ENCODE data around the gene GASK1A.
"Not testable (repeated sequence)": the region's sequence is repeated elsewhere in the genome, so short reads cannot be mapped to it uniquely, and the experiment has no call there.

Gene GASK1A

GRCh38 chr3:43041517-43041916 is 62.4 kb downstream of the GASK1A start:
- DNase-seq (ENCODE audit: low read depth, low spot score): no peak
- ChIA-PET POLR2A (no interaction called here), CTCF (no interaction called here)
- H3K4me3 ChIP-seq (ENCODE audit: low read depth, low read length): no peak overlapping the region
- no peak for TF ChIP-seq CTCF (IDR thresholded peaks at IDR 0.05; ENCODE audit: insufficient read depth, low read length, missing control alignments)

GRCh38 chr3:43043071-43043766 is 64.1 kb downstream of the GASK1A start:
- ChIA-PET CTCF (no interaction called here), POLR2A (no interaction called here)
- H3K4me3 ChIP-seq (ENCODE audit: low read depth, low read length): no peak overlapping the region
- no peak for DNase-seq (ENCODE audit: low read depth, low spot score)
- TF ChIP-seq CTCF (IDR thresholded peaks at IDR 0.05; ENCODE audit: insufficient read depth, low read length, missing control alignments): no peak

- no peak overlapping the region for H3K4me3 ChIP-seq (ENCODE audit: low read depth, low read length)
- DNase-seq (ENCODE audit: low read depth, low spot score): no peak
- POLR2A ChIA-PET: no interaction called here
- TF ChIP-seq CTCF (IDR thresholded peaks at IDR 0.05; ENCODE audit: insufficient read depth, low read length, missing control alignments): no peak
- CTCF ChIA-PET: no interaction called here
Observed at GRCh38 chr3:43043793-43044192, 64.7 kb downstream of the GASK1A start.

GRCh38 chr3:43045079-43045478 is 66.0 kb downstream of the GASK1A start:
- POLR2A ChIA-PET, CTCF ChIA-PET: not testable (repeated sequence)

GRCh38 chr3:43046583-43046982 is 67.5 kb downstream of the GASK1A start:
- TF ChIP-seq CTCF (IDR thresholded peaks at IDR 0.05; ENCODE audit: insufficient read depth, low read length, missing control alignments): no peak

More at GRCh38 chr3:43045079-43045478, 66.0 kb downstream of the GASK1A start:
- DNase-seq (ENCODE audit: low read depth, low spot score); H3K4me3 ChIP-seq (ENCODE audit: low read depth, low read length): not testable (repeated sequence)

GRCh38 chr3:43048470-43048869 is 69.4 kb downstream of the GASK1A start:
- TF ChIP-seq CTCF (IDR thresholded peaks at IDR 0.05; ENCODE audit: insufficient read depth, low read length, missing control alignments): no peak
- CTCF ChIA-PET: no interaction called here
- DNase-seq (ENCODE audit: low read depth, low spot score): no peak
- no peak overlapping the region for H3K4me3 ChIP-seq (ENCODE audit: low read depth, low read length)
- POLR2A ChIA-PET: no interaction called here

More at GRCh38 chr3:43046583-43046982, 67.5 kb downstream of the GASK1A start:
- CTCF ChIA-PET: no interaction called here
- H3K4me3 ChIP-seq (ENCODE audit: low read depth, low read length): no peak overlapping the region
- DNase-seq (ENCODE audit: low read depth, low spot score): no peak
- POLR2A ChIA-PET: no interaction called here

- no peak for DNase-seq (ENCODE audit: low read depth, low spot score)
- ChIA-PET CTCF (no interaction called here), POLR2A (no interaction called here)
- no peak overlapping the region for H3K4me3 ChIP-seq (ENCODE audit: low read depth, low read length)
- no peak for TF ChIP-seq CTCF (IDR thresholded peaks at IDR 0.05; ENCODE audit: insufficient read depth, low read length, missing control alignments)
Observed at GRCh38 chr3:43053291-43053690, 74.2 kb downstream of the GASK1A start.
